ENCODE data around the gene MEG3.

DNA sequence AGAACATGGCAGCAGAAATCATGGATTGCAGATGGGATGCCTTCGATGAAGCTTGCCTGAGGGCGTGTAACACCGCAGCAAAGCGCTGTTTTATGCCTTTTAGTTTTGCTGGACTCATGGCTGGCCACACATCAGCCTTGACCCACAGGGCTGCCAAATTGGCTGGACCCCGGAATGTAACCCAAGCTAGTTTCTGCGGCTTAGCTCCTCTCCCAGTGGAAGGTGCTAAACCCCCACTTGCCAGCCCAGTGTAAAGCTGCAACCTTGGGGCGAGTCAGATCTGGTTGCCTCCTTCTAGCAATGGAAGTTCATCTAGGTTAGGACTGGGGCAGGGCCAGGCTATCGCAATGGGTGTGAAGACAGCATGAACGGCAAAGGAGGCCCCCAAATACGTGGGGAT is 38.3 kb downstream of the MEG3 start:
- TF ChIP-seq, protein P1, sequence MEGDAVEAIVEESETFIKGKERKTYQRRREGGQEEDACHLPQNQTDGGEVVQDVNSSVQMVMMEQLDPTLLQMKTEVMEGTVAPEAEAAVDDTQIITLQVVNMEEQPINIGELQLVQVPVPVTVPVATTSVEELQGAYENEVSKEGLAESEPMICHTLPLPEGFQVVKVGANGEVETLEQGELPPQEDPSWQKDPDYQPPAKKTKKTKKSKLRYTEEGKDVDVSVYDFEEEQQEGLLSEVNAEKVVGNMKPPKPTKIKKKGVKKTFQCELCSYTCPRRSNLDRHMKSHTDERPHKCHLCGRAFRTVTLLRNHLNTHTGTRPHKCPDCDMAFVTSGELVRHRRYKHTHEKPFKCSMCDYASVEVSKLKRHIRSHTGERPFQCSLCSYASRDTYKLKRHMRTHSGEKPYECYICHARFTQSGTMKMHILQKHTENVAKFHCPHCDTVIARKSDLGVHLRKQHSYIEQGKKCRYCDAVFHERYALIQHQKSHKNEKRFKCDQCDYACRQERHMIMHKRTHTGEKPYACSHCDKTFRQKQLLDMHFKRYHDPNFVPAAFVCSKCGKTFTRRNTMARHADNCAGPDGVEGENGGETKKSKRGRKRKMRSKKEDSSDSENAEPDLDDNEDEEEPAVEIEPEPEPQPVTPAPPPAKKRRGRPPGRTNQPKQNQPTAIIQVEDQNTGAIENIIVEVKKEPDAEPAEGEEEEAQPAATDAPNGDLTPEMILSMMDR (conservative IDR thresholded peaks at IDR 0.05; ENCODE audit: low read length) = no peak
- TF ChIP-seq EZH2phosphoT487 (IDR thresholded peaks at IDR 0.05; ENCODE audit: borderline replicate concordance) = no peak

Measured in Loucy (cell line).